ENCODE results near the gene ISYNA1. TPM values are rescaled to one million over a fixed set of nuclear protein-coding genes. Genes with fewer than 3 reads are reported as not detected.
A peak's percentile ranks its signal among the peaks of the same experiment; 100 is the strongest.

Gene ISYNA1
- total and polyA plus RNA-seq, 11 donors, result 14.0 to 60.6 (median 24.0) TPM

- H3K4me1 ChIP-seq, result peaks cover 0 to 27% (median 16%) of the 10 kb centered on the region in 12 donors
- 86 to 91% (median 89%) methylated on average over 10 of the region's 10 CpGs for WGBS, 4 donors
- H3K4me3 ChIP-seq, result no peak overlapping the region
- H3K27ac ChIP-seq, result no peak overlapping the region
- no peaks in the 10 kb centered on the region for H3K9me3 ChIP-seq
- no peaks in the 10 kb centered on the region for H3K27me3 ChIP-seq
- H3K36me3 ChIP-seq, result peaks cover 0 to 94% (median 60%) of the 10 kb centered on the region in 9 donors
- DNase-seq (no peak), ATAC-seq (no peak)
- intact Hi-C loops (cut with DNase I), result loop anchor here in 6 of 10 donors (5.0 to 10.0 kb wide), 6 partner anchors 119 to 394 kb away; partner anchors contain the start of genes REX1BD (in 3 of the 6) and UBA52 (in 2 of the 6)
- TF ChIP-seq CTCF (IDR thresholded peaks at IDR 0.05) (no peak), POLR2A (IDR thresholded peaks at IDR 0.05) (no peak)
Measured at GRCh38 chr19:18453269-18454024, 15.5 kb upstream of the ISYNA1 start.

GRCh38 chr19:18452386-18452785 lies 14.5 kb upstream of the ISYNA1 start:
- ATAC-seq (no peak), DNase-seq (no peak)
- intact Hi-C loops (cut with DNase I), result loop anchor here in 6 of 10 donors (5.0 to 10.0 kb wide), 6 partner anchors 120 to 395 kb away; partner anchors contain the start of genes REX1BD (in 3 of the 6) and UBA52 (in 2 of the 6)
- Histone ChIP-seq H3K4me3 (no peak overlapping the region), H3K4me1 (peaks cover 0 to 23% (median 13%) of the 10 kb centered on the region in 12 donors), H3K27me3 (no peaks in the 10 kb centered on the region), H3K36me3 (peaks cover 0 to 94% (median 63%) of the 10 kb centered on the region in 9 donors), H3K9me3 (no peaks in the 10 kb centered on the region), H3K27ac (no peak overlapping the region)
- TF ChIP-seq POLR2A (IDR thresholded peaks at IDR 0.05), result no peak
- no peak for TF ChIP-seq CTCF (IDR thresholded peaks at IDR 0.05)
- WGBS, 4 donors, result 74 to 87% (median 83%) methylated on average over 3 of the region's 3 CpGs

GRCh38 chr19:18450931-18451836 lies 13.3 kb upstream of the ISYNA1 start:
- WGBS, 4 donors, result 38 to 51% (median 48%) methylated on average over 7 to 26 of the region's 26 CpGs
- Histone ChIP-seq H3K36me3 (peaks cover 0 to 94% (median 70%) of the 10 kb centered on the region in 9 donors), H3K4me1 (peaks cover 0 to 21% (median 8%) of the 10 kb centered on the region in 12 donors)

More at GRCh38 chr19:18450931-18451836, 13.3 kb upstream of the ISYNA1 start:
- no peaks in the 10 kb centered on the region for H3K27me3 ChIP-seq
- H3K27ac ChIP-seq, result peak overlapping the region in 1 of 12 donors; percentile 41
- no peak overlapping the region for H3K4me3 ChIP-seq
- TF ChIP-seq CTCF (IDR thresholded peaks at IDR 0.05), result peak; percentile 96 to 99 (median 98)
- no peak for TF ChIP-seq POLR2A (IDR thresholded peaks at IDR 0.05)
- DNase-seq, result peak; percentile 85 to 94 (median 88)
- ATAC-seq, result peak; percentile 78 to 88 (median 86)
- H3K9me3 ChIP-seq, result no peaks in the 10 kb centered on the region
- intact Hi-C loops (cut with DNase I), result loop anchor here in 6 of 10 donors (5.0 to 10.0 kb wide), 6 partner anchors 121 to 396 kb away; partner anchors contain the start of genes REX1BD (in 3 of the 6) and UBA52 (in 2 of the 6)

All from heart left ventricle (tissue), 16 donors.